HL-60 (cell line): Measurements from ENCODE around the gene TMEM123.

ENCODE experiments used
- DNase-seq, 2 experiments: peaks; one replicate each; pipeline ENCODE4 v3.0.0-alpha.2; 2010 to 2020; ENCODE audit warnings: low read depth in 1 of 2, low spot score in 1 of 2
- H3K27ac ChIP-seq: fragments of 250-450 bp; sonication (Bioruptor Pico); replicated peaks from 2 replicates; pipeline ENCODE4 v1.5.1; 2020; ENCODE audit warnings: mild to moderate bottlenecking, moderate library complexity
- H3K27me3 ChIP-seq: fragments of 250-450 bp; sonication (Bioruptor Pico); 2 replicates; pipeline ENCODE4 v1.5.1; 2021; ENCODE audit warnings: mild to moderate bottlenecking, moderate library complexity; ENCODE audit not compliant: insufficient read depth, poor library complexity, severe bottlenecking
- H3K4me3 ChIP-seq: replicated peaks from 2 replicates; pipeline ENCODE4 v1.5.1; 2011; ENCODE audit warnings: mild to moderate bottlenecking, control low read depth, low read length; ENCODE audit not compliant: insufficient read depth
- CTCF ChIP-seq: IDR thresholded peaks from one replicate; pipeline ENCODE4 v1.5.1; 2011; ENCODE audit warnings: low read length, control low read depth, inconsistent platforms; ENCODE audit not compliant: insufficient read depth
- GABPA ChIP-seq: IDR thresholded peaks from 2 replicates; pipeline ENCODE4 v1.6.1; 2012; ENCODE audit warnings: low read depth
- POLR2AphosphoS5 ChIP-seq: IDR thresholded peaks from 2 replicates; pipeline ENCODE4 v1.6.1; 2012; ENCODE audit warnings: low read depth
- REST ChIP-seq: IDR thresholded peaks from 2 replicates; pipeline ENCODE4 v1.6.1; 2012; ENCODE audit warnings: low read depth; ENCODE audit not compliant: insufficient replicate concordance
- SPI1 ChIP-seq: IDR thresholded peaks from 2 replicates; pipeline ENCODE4 v1.6.1; 2012; ENCODE audit warnings: low read depth, mild to moderate bottlenecking, borderline replicate concordance

Gene TMEM123

DNA sequence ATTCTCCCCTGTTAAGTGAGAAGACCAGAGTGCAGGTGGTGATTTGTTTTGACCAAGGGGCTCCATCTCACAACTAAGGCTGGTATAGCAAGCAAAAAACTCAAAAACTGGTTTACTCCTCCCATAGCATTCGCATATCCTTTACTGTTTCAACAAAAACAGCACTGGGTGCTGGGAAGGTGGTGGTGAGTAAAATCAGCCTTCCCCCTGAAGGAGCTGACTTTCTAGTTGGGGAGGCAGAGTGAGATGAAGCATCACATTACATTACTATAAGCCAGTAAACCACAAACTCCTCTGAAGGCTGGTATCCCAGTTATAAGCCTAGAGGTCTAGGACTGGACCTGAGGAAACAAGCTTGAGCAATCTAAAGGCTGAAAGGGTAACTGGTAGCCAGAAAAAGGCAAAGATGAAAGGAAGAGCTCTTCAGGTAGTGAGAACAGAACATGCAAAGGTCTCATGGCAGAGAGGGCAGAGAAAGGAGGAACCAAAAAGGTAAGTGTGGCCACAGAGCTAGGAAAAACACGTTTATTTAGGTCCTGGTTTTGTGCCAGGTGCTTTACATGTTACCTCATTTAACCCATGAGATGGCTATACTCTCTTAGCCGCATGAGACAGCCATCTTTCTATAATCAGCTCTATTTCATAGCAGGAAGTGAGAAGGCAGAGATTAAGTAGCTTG, 22.3 kb downstream of the TMEM123 start:
- H3K27ac ChIP-seq, result no peak overlapping the region
- TF ChIP-seq POLR2AphosphoS5 (no peak), SPI1 (no peak), GABPA (no peak), CTCF (no peak), REST (no peak)
- DNase-seq, result no peak
- H3K4me3 ChIP-seq, result no peak overlapping the region
- H3K27me3 ChIP-seq, result no peaks in the 10 kb centered on the region

GRCh38 chr11:102429691-102430090, 22.9 kb downstream of the TMEM123 start:
- no peaks in the 10 kb centered on the region for H3K27me3 ChIP-seq
- no peak overlapping the region for H3K27ac ChIP-seq
- H3K4me3 ChIP-seq, result no peak overlapping the region
- DNase-seq, result no peak
- TF ChIP-seq CTCF (no peak), GABPA (no peak), POLR2AphosphoS5 (no peak), REST (no peak), SPI1 (no peak)

GRCh38 chr11:102429226-102429625, 23.3 kb downstream of the TMEM123 start:
- TF ChIP-seq CTCF (no peak), SPI1 (no peak), GABPA (no peak), REST (no peak), POLR2AphosphoS5 (no peak)

More at GRCh38 chr11:102429226-102429625, 23.3 kb downstream of the TMEM123 start:
- no peaks in the 10 kb centered on the region for H3K27me3 ChIP-seq
- H3K4me3 ChIP-seq, result no peak overlapping the region
- H3K27ac ChIP-seq, result no peak overlapping the region
- no peak for DNase-seq
